Thoracic aorta (tissue), 2 donors: Measurements from ENCODE around the gene CLCN4. TPM values are rescaled to one million over a fixed set of nuclear protein-coding genes. Genes with fewer than 3 reads are reported as not detected.

Experiments
- ATAC-seq: fragments of 150-250 bp; one replicate; pipeline ENCODE4 v1.8.0; 2017; ENCODE audit warnings: low read depth; ENCODE audit not compliant: insufficient number of reproducible peaks, low FRiP score
- DNase-seq: peaks from one replicate; pipeline ENCODE4 v3.0.0-alpha.2; 2020; ENCODE audit warnings: low spot score
- H3K27ac ChIP-seq, 2 donors: fragments of 200-600 bp; sonication (generic); 1 replicate in 1 of 2; 2 replicates in 1 of 2; pipeline ENCODE4 v1.5.1; 2016; ENCODE audit warnings: mild to moderate bottlenecking in 2 of 2, moderate library complexity in 2 of 2
- H3K27me3 ChIP-seq: fragments of 200-600 bp; sonication (generic); replicated peaks from 2 replicates; pipeline ENCODE4 v1.6.0; 2016; ENCODE audit warnings: mild to moderate bottlenecking; ENCODE audit not compliant: insufficient read depth
- H3K36me3 ChIP-seq: fragments of 200-600 bp; sonication (generic); one replicate; pipeline ENCODE4 v1.5.1; 2016
- H3K4me1 ChIP-seq, 2 donors: fragments of 200-600 bp; sonication (generic); 1 replicate in 1 of 2; 2 replicates in 1 of 2; pipeline versions ENCODE4 v1.5.1 to v1.6.0; 2016; ENCODE audit warnings: low read depth in 2 of 2, mild to moderate bottlenecking in 1 of 2; ENCODE audit not compliant: control insufficient read depth in 1 of 2
- H3K4me3 ChIP-seq: fragments of 200-600 bp; sonication (generic); 2 replicates; pipeline ENCODE4 v1.5.1; 2016; ENCODE audit warnings: mild to moderate bottlenecking
- H3K9me3 ChIP-seq: fragments of 200-600 bp; sonication (generic); 2 replicates; pipeline ENCODE4 v1.5.1; 2016
- total RNA-seq, 2 donors: library from RNA; depleted of rRNA; stranded (reverse); fragments of >200 nt; gene quantifications; one replicate each; pipeline versions ENCODE4 v1.1.0 to v1.2.3, GENCODE V29; 2016
- TF ChIP-seq, protein P1 (sequence below): fragments of 200-600 bp; sonication (generic); IDR thresholded peaks from one replicate; pipeline ENCODE4 v1.5.1; 2019; ENCODE audit warnings: antibody characterized with exemption

Gene CLCN4
- total RNA-seq, 2 donors from 2014 or later = 3.5 to 5.6 TPM

DNA sequence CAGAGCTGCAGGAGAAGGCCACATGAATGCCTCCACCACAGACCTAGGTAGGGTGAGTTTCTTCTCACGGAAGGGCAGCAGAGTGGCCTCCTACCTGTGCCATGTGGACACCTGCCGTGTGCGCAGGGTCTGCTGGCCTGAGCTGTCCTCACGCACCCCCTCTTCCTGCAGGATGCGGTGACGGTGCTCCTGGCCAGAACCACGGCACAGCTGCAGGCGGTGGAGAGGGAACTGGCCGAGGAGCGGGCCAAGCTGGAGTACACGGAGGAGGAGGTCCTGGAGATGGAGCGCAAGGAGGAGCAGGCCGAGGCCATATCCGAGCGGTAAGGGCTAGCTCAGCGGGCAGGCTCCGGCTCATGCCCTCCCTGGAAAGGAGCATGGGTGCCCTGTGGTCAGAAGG, 28.4 kb upstream of the CLCN4 start:
- TF ChIP-seq, protein P1, sequence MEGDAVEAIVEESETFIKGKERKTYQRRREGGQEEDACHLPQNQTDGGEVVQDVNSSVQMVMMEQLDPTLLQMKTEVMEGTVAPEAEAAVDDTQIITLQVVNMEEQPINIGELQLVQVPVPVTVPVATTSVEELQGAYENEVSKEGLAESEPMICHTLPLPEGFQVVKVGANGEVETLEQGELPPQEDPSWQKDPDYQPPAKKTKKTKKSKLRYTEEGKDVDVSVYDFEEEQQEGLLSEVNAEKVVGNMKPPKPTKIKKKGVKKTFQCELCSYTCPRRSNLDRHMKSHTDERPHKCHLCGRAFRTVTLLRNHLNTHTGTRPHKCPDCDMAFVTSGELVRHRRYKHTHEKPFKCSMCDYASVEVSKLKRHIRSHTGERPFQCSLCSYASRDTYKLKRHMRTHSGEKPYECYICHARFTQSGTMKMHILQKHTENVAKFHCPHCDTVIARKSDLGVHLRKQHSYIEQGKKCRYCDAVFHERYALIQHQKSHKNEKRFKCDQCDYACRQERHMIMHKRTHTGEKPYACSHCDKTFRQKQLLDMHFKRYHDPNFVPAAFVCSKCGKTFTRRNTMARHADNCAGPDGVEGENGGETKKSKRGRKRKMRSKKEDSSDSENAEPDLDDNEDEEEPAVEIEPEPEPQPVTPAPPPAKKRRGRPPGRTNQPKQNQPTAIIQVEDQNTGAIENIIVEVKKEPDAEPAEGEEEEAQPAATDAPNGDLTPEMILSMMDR = no peak
- no peak overlapping the region for H3K27ac ChIP-seq
- H3K36me3 ChIP-seq = peaks cover 11% of the 10 kb centered on the region
- H3K27me3 ChIP-seq = no peaks in the 10 kb centered on the region
- no peak overlapping the region for H3K4me3 ChIP-seq
- ATAC-seq (no peak), DNase-seq (no peak)
- H3K9me3 ChIP-seq = no peaks in the 10 kb centered on the region
- no peaks in the 10 kb centered on the region for H3K4me1 ChIP-seq

DNA sequence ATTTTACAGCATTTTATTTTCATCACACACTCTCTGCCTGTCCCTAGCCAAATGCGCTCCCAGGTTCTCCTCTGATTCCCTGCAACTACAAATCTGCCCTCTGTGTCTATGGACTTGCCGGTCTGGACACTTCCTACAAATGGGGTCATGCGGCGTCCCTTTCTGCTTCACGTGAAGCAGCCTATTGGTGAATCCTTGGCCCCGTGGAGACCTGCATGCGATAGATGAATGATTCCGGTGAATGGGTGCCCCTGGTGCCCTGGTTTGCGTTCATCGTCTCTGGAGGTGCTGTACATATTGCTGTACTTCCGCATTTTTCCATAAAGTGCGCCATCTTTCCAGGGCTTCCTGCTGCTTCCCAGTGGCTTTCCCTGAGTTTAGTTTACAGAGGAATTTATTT, 27.5 kb upstream of the CLCN4 start:
- Histone ChIP-seq H3K4me1 (no peaks in the 10 kb centered on the region), H3K27ac (no peak overlapping the region), H3K4me3 (no peak overlapping the region), H3K36me3 (peaks cover 15% of the 10 kb centered on the region), H3K9me3 (no peaks in the 10 kb centered on the region), H3K27me3 (no peaks in the 10 kb centered on the region)
- TF ChIP-seq, protein P1 = no peak
- DNase-seq (no peak), ATAC-seq (no peak)

DNA sequence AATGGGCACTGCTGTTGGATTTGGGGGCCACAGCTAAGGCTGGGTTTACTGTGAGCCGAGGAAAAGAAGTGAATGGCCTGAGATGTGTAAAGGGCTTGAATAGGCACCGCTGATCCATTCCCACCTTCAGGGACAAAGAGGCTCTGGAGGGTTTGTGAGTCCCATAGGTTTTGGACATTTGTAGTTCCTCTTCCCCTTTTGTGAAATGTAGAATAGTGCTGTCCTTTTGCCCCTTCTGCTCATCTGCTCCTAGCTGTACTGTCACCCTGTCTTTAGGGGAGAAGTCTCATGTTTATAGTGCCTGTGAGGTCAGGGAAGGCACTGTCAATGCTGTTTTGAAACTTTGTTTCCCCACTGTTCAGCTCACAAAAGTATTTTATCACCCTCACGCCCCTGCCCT, 26.4 kb upstream of the CLCN4 start:
- H3K9me3 ChIP-seq = no peaks in the 10 kb centered on the region
- H3K27me3 ChIP-seq = no peaks in the 10 kb centered on the region
- H3K4me3 ChIP-seq = no peak overlapping the region
- H3K27ac ChIP-seq = no peak overlapping the region
- DNase-seq (no peak), ATAC-seq (no peak)
- TF ChIP-seq, protein P1 = no peak
- H3K36me3 ChIP-seq = peaks cover 15% of the 10 kb centered on the region
- H3K4me1 ChIP-seq = no peaks in the 10 kb centered on the region

DNA sequence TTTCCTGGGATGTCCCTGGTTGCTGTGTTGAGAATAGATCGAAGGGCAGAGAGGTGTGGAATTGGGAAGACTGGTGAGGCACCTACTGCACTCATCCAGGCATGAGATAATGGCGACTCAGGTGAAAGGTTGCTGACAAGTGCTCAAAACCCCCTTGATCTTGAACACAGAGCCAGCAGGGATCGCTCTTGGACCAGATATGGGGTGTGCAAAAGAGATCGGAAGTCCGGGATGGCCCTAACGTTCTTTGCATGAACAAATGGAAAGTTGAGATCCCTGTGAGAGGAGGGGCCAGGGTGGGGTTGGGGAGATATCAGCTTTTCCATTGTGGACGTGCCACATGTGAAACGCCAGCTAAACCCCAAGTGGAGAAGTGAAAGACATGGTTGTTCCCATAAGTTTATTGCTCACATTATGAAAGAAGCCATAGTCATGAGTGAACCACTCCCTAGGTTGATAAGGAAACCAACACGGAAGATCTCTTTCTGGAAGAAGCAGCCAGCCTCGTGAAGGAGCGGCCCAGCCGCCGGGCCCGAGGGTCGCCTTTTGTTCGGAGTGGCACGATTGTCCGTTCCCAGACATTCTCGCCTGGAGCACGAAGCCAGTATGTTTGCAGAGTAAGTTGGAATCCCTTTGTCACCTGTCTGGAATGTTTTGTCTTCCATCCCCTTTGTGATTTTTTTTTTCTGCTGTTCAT, 22.6 kb upstream of the CLCN4 start:
- Histone ChIP-seq H3K36me3 (peaks cover 18% of the 10 kb centered on the region), H3K27ac (no peak overlapping the region), H3K4me3 (no peak overlapping the region), H3K4me1 (no peaks in the 10 kb centered on the region), H3K9me3 (no peaks in the 10 kb centered on the region), H3K27me3 (no peaks in the 10 kb centered on the region)
- DNase-seq (no peak), ATAC-seq (no peak)
- TF ChIP-seq, protein P1 = no peak

DNA sequence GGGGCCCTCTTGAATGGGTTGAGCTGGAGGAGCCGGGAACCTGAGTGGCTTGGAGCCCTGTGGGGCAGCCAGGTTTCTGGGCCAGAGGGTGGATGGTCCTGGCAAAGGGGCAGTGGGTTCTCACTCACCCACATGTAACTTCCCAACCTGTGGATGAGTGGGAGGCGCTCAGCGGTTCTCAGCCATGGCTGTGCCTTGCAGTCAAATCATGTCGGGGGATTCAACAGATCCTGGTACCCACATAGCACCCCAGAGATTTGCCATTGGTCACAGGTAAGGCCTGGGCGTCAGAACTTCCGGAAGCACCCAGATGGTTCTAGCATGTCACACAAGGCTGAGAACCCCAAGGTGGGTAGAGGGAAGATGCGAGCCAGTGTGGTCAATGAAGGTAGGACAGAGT, 21.9 kb upstream of the CLCN4 start:
- ATAC-seq = no peak
- no peak for DNase-seq

More for the DNA sequence above, 21.9 kb upstream of the CLCN4 start:
- Histone ChIP-seq H3K4me1 (no peaks in the 10 kb centered on the region), H3K27me3 (no peaks in the 10 kb centered on the region), H3K9me3 (no peaks in the 10 kb centered on the region), H3K36me3 (peaks cover 16% of the 10 kb centered on the region), H3K4me3 (no peak overlapping the region), H3K27ac (no peak overlapping the region)
- TF ChIP-seq, protein P1 = no peak
